CD4-positive, alpha-beta T cell treated with Interleukin-4 for 4 hours (primary cell): ENCODE results near the gene RAB4B.
"Not testable (repeated sequence)": the region's sequence is repeated elsewhere in the genome, so short reads cannot be mapped to it uniquely, and the experiment has no call there.

Experiments used
- DNase-seq: peaks from one replicate; pipeline ENCODE4 v3.0.0-alpha.2; 2020

The RAB4B gene

DNA sequence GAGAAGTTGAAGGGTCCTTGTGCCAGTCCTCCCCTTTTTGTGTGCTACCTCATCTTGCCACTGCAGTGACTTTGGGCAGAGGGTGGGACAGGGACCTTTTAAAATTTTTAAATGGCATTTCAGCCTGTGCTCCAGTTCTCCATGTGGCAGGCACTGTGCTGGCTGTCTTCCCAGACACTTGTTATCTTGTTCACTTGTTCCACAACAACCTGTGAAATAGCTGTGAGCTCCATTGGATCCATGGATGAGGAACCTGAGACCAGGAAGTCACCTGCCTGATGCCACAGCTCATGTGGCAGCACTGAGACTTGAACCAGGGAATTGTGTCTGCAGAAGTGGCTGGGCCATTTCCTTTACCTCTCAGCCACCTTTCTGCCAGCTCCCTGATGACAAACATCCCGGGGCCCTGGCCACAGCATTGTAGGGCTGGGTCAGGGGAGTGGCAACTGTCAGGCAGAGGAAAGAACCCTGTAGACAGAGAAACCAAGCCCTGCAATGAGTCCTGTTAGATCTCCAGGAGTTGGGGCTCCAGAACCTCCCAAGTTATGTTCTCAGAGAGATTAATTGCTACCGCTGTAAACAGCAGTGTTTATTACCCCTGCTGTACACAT lies 27.3 kb downstream of the RAB4B start:
- peak; percentile 68 for DNase-seq

DNA sequence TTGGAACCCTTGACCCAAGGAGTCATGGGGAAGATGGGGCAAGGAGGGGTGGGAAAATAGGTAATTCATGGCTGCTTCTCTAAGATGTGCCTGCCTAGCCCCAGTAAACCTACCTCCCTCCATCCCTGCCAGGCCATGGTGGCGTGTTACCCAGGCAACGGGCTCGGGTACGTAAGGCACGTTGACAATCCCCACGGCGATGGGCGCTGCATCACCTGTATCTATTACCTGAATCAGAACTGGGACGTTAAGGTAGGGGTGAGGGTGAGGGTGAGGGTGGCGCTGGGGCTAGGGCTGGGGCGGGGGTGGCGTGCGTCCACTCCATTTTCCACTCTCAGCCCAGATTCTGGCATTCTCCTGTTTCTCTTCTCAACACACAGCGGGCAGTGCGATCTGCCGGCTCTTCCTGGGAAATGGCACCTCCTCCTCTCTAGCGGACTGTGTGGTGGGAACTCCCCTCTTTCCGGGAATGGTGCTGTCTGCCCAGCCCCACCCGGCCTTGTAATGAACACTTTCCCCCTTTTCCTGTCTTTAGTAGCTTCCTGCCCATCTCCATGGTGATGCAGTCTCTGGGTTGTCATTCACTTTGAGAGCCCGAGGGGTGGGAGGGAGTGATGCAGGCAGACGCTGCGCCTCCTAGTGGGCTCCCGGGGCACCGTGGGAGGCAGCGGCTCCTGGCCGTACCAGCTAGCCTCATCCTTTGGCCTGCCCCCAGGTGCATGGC lies 28.5 kb downstream of the RAB4B start:
- DNase-seq, result peak; percentile 90

DNA sequence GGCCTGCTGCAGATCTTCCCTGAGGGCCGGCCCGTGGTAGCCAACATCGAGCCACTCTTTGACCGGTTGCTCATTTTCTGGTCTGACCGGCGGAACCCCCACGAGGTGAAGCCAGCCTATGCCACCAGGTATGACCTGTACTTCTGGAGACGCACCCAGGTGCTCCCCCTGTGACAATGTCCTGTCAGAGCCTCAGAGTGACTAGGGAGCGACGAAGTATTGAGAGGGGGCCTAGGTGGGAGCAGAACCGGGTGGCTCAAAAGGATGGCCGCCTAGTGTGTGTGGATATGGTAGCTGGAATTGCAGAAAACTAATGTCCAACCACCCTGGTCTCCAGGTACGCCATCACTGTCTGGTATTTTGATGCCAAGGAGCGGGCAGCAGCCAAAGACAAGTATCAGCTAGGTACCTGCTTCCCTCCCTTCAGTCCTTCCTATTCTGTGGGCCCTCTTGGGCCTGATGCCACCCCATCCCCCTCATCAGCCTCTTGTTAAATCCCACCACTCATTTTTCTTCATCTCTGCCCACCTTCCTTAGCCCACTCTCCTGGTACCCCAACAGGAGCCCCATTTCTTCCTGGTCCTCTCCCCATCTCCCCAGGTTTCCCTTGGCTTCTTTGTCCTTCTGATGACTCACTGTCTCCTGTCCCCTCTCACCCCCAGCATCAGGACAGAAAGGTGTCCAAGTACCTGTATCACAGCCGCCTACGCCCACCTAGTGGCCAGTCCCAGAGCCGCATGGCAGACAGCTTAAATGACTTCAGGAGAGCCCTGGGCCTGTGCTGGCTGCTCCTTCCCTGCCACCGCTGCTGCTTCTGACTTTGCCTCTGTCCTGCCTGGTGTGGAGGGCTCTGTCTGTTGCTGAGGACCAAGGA lies 29.3 kb downstream of the RAB4B start:
- no peak for DNase-seq

DNA sequence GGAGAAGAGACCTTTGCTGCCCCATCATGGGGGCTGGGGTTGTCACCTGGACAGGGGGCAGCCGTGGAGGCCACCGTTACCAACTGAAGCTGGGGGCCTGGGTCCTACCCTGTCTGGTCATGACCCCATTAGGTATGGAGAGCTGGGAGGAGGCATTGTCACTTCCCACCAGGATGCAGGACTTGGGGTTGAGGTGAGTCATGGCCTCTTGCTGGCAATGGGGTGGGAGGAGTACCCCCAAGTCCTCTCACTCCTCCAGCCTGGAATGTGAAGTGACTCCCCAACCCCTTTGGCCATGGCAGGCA lies 29.9 kb downstream of the RAB4B start:
- DNase-seq, result no peak

DNA sequence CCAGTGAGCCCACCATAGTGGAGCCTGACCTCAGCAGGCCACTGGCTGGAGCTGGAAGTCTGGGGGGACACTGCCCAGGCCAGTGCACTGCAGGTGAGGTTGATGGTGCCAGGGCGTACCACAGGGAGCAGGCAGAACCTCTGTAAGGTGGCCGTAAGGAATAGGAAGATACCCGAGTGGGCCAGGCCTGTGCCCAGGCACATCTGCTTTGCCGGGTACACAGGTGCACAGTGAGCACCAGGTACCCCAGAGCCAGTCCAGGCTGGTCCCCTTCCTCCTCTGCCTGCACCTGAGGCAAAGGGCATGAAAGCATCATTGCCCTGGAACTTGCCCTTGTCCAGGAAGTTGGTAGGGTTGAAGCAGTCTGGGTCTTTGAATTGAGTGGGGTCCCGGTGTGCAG lies 30.4 kb downstream of the RAB4B start:
- DNase-seq, result no peak

DNA sequence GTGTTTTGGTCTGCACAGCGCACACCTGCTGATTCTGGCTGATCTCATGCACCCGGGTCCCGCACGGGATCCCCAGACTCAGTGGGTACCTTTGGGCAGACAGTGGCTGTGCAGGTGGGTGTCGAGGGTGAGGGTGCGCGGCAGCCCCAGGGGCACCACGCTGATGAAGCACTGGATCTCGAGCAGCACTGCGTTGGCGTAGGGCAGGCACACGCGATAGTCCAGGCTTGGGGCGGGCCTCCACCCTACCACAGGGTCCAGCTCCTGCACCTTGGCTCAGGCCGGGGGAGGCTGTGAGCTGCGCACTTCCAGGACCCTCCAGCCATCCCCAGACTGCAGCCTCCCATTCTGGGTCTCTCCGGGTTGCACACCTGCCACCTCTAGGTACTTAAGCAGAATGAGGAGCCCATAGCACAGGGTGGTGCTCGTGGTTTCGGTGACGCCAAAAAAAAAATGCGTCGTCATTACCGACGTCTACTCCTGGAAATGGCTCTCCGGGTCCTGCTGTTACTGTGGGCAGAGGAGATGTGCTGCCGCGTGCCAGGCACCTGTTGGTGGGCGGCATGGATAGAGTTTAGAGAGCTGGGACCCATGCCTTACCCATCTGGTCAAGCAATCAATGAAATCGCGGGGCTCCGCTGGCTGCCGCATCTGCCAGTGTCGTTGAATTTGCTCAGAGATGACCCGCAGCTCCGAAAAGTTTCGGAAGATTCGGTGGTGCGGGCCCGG lies 31.5 kb downstream of the RAB4B start:
- no peak for DNase-seq

DNA sequence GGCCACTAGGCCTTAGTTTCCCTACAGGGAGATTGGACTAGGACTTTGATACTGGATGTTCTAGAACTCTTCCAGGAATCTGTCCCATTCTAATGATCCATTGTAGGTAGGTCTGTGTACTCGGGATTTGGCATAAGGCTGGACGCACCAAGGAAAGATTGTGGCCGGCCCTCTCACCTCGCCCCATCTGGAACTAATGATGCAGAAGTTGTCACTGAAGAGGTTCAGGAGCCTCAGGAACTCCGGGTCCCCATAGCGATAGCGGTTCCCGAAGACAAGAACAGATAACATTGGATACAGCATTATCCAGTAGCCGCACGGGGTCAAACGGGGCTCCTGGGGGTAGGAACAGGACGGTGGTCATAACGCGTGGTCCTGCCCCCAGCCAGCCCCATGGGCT lies 32.1 kb downstream of the RAB4B start:
- DNase-seq, result no peak

DNA sequence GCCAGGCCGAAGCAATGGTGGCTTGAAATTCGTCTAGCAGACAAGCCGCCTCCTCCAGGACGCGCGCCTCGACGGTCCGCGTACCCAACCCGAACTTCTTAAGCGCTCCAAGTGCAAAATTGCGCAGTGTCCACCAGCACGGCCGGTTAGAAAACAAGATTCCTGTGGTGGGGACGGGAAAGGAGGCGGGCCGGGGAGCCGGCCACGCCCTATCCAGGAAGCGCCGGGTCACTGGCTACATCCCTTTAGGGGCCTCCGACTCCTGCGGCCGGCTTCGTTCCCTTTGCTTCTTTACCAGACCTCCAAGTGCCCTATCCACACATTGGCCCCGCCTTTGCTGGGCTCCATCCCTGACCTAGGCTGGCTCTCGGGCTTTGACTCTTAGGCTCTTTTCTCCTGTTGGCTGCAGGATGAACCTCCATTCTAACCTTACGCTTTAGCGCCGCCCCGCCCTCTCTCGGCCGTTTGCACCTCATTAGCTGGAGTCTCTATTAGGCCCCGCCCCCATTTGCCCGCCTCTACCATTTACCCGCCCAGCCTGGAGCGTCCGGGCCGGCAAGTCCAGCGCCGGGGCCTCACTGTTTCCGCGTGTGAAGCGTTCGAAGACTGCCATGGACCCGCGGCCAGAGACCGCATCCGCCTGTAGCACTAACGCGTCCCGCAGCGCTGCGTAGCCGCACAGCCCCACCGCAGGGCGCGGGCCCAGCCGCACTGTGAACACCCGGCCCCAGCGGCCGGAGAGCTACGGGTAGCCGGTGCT lies 32.8 kb downstream of the RAB4B start:
- peak; percentile 46 for DNase-seq

DNA sequence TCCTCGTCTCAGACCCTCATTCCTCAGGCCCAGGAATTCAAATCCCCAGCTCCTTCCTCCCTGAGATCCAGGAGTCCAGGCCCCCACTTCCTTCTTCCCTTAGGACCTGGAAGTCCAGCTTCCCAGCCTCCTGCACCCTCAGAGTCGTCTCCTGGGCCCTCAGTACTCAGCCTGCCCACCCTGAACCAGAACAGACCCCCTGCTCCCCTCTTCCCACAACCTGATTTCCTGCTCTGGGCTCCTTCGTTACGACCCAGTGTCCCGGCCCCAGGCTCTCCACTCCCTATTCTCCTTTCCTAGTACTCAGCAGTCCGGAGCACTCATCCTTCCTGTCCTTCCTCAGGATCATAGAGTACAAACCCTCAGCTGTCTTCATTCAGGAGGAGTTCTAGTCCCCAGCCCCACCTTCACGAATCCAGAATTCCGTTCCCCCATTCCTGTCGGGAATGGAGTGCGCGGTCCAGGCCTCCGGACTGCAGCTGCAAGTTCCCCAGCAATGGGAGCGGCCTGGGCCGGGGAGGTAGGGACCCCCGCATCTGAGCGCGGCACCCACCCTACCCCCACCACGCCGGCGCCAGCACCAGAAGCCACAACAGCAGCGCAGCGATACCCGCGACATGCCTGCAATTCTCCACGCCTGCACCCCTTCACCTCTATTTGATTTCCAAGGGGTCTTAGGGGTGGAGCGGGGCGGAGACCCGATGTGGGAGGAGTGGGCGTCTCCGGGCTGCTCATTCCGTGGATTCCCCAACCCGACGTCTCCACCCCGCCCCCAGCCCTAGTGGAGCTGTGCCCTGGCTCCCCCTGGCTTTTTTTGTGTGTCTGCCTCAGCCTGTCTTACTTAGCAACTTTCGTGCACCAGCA lies 33.7 kb downstream of the RAB4B start:
- no peak for DNase-seq

DNA sequence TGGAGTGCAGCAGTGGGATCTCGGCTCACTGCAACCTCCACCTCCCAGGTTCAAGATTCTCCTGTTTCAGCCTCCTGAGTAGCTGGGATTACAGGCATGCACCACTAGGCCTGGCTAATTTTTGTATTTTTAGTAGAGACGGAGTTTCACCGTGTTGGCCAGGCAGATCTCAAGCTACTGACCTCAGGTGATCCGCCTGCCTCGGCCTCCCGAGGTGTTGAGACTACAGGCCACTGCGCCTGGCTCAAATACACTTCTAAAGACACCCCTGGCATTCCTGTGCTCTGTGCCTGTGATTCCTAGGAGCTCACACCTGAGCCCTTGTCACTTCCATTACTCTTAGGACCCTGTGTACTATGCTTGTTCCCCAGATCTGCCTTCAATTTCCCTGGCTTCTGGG lies 34.5 kb downstream of the RAB4B start:
- DNase-seq, result not testable (repeated sequence)

DNA sequence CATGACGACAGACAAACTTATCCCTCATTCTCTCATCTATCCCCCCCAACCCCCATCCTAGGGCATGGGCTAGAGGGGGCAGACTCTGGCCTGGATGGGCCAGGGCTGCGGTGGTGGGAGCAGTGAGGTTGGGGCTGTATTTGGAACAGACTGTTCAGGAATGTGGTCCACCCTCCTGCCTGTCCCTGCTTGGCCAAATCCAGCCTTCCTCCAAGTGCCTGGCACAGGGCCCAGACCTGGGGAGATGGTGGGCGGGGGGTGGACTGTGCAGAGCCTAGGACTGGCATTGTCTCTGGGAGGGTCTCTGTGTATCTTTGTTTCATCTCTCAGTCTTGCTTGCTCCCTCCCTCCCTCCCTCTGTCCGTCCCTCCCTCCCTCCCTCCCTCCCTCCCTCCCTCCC lies 35.1 kb downstream of the RAB4B start:
- DNase-seq, result no peak

DNA sequence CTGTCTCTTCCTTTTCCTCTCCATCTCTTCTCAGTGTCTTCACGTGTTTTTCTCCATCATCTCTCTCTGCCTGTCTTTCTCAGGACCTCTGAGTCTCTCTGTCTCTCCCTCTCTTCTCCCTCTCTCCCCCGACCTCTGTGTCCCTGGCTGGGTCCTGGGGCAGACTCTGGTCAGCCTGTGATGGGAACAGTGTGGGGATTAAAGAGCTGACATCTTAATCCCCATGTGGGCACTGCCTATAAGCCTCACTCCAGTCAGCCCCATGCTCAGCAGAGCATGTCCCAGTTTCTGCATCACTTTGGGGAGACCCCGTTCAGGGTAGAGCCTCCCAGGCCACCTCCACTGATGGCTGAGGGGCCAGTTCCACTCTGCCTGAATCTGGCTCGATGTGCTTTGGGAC lies 37.2 kb downstream of the RAB4B start:
- DNase-seq, result no peak

DNA sequence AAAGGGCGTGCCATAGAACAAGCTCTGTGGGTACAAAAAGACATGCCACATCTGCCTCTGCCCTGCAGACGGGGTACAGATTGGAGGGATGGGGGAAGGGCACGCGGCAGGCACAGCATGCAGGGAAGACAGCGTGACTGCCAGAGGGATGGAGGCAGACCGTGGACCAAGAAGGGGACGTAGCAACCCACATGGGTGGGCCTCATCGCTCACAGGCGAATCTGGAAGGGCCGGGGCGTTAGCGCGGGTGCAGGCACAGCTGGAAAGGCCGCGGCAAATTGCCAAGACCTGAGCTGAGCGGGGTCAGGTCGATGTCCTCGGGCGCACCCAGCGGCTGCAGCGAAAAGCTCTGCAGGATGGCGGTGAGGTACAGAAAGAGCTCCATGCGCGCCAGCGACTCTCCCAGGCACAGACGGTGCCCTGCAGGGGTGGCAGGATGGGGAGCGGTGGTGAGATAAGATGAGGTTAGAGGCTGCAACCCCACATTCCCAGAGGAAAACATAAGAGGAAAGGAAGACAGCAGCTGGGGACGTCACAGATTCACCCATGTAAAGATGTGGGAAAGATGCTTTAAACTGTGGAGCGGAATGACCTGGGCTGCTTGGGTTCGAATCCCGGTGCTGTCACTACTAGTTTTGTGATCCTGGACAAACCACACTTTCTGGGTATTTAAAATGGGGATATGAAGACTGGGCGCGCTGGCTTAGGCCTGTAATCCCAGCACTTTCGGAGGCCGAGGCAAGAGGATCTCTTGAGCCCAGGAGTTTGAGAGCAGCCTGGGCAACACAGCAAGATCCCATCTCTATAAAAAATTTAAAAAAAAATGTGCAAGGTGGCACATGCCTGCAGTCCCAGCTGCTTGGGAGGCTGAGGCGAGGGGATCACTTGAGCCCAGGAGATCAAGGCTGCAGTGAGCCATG lies 40.7 kb downstream of the RAB4B start:
- peak; percentile 79 for DNase-seq

DNA sequence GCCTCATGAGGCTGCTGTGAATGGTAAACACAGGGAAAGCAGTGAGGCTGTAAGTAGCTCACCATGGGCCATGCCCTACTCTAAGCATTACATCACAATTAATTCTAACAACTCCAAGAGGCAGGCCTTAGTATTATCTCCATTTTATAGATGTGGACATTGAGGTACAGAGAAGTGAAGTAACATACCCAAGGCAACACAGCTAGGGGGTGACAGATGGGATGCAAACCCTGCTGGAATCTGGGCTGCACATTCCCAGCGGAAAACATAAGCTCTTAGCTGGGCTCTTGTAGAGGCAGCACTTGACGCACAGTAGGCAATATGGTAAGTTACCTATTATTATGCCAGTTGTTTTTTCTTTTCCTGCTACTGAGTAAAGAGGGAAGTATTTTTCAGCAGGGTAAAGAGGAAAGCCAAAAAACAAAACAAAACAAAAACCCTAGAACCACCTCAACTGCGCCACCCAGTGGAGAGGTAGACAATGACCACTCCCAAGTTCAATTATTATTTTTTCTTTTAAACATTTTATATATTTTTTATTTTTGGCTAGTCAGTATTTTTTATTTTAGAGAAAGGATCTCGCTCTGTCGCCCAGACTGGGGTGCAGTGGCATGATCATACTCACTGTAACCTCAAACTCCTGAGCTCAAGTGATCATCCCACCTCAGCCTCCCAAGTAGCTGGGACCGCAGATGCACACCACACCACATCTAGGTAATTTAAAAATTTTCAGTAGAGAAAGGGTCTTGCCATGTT lies 41.6 kb downstream of the RAB4B start:
- peak; percentile 67 for DNase-seq

DNA sequence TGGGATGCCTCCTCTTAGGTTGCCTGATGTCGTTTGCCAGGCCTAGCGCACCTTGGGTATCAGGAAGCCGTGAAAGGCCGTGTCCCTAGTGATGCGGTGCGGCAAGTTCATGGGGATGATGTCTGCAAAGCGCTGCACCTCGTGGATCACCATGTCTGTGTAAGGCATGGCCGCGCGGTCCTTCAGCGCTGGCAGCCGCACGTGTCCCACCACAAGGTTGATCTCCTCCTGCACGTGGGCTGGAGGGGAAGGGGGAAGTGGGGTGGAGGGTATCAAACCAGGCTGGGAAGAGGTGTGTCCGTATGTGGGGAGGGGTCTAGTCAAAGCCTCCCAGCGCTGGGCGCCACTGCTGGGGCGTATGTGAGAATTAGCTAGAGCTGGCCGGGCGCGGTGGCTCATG lies 44.1 kb downstream of the RAB4B start:
- DNase-seq, result no peak

DNA sequence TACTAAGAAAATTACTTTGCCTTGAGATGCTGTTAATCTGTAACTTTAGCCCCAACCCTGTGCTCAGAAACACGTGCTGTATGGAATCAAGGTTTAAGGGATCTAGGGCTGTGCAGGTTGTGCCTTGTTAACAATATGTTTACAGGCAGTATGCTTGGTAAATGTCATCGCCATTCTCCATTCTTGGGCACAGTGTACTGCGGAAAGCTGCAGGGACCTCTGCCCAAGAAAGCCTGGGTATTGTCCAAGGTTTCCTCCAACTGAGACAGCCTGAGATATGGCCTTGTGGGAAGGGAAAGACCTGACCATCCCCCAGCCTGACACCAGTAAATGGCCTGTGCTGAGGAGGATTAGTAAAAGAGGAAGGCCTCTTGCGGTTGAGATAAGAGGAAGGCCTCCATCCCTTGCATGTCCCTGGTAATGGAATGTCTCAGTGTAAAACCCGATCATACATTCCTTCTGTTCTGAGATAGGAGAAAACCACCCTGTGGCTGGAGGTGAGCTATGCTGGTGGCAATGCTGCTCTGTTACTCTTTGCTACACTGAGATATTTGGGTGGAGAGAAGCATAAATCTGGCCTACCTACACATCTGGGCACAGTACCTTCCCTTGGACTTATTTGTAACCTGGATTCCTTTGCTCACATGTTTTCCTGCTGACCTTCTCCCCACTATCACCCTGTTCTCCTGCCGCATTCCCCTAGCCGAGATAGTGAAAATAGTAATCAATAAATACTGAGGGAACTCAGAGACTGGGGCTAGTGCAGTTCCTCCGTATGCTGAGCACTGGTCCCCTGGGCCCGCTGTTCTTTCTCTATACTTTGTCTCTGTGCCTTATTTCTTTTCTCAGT lies 44.9 kb downstream of the RAB4B start:
- not testable (repeated sequence) for DNase-seq

DNA sequence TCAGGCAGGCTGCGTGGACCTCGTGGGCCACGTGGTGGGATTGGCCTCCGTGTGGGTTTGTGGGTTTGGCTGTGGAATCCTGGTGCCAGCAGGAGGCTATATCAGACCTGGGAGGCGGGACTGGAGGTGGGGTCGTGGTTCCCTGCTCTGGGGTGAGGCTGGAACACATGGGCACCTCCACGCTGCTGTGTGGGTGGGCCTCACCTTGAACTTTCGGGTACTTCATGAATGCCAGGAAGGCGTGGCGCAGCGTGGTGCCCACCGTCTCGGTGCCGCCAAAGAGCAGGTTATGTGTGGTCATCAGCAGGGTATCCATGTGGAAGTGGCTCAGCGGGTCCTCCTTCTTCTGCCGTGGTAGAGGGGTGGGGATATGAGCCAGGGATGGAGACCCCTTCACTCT lies 46.9 kb downstream of the RAB4B start:
- DNase-seq, result not testable (repeated sequence)

DNA sequence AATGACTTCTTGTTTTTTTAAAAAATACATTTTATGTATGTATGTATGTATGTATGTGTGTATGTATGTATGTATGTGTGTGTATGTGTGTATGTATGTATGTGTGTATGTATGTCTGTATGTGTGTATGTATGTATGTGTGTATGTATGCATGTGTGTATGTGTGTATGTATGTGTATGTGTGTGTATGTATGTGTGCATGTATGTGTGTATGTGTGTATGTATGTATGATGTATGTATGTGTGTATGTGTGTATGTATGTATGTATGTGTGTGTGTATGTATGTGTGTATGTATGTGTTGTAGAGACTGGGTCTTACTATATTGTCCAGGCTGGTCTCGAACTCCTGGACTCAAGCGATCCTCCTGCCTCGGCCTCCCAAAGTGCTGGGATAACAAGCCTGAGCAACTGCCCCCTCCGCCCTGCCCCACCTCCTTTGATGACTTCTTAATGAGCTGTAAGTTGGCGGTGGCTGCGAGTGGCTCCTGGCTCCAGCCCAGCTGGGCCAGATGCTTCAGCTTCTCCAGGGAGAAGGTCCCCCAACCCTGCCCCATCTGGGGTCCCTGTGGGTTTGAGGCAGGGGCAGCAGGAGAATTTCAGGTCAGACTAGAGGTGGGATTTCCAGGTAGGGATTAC lies 47.5 kb downstream of the RAB4B start:
- DNase-seq, result not testable (repeated sequence)
